ENCODE results near the gene RAI14. TPM values are rescaled to one million over a fixed set of nuclear protein-coding genes. Genes with fewer than 3 reads are reported as not detected.

Gene RAI14
- total RNA-seq, 1 donor from 2014 or later = 307 TPM

- Mint-ChIP-seq H3K4me3 (ENCODE audit: unreplicated experiment) (no peak overlapping the region), H3K27me3 (ENCODE audit: low read depth, unreplicated experiment) (no peaks in the 10 kb centered on the region), H3K36me3 (ENCODE audit: low read depth, unreplicated experiment) (peaks cover 29% of the 10 kb centered on the region), H3K4me1 (ENCODE audit: low read depth, unreplicated experiment) (peaks cover 60% of the 10 kb centered on the region), H3K27ac (ENCODE audit: unreplicated experiment) (peak overlapping the region; percentile 41), H3K9me3 (ENCODE audit: unreplicated experiment) (no peaks in the 10 kb centered on the region)
- Histone ChIP-seq H3K9me3 (ENCODE audit: insufficient read depth, low read depth, low read length) (no peaks in the 10 kb centered on the region), H3K27me3 (ENCODE audit: insufficient read depth, low read length) (no peaks in the 10 kb centered on the region), H3K4me3 (ENCODE audit: insufficient read depth, low read depth, low read length) (no peak overlapping the region), H4K20me1 (ENCODE audit: insufficient read depth, low read length) (peaks cover 72% of the 10 kb centered on the region), H3K9ac (ENCODE audit: low read length) (no peak overlapping the region), H3K4me2 (ENCODE audit: low read length) (peak overlapping the region; percentile 2), H3K36me3 (ENCODE audit: insufficient read depth, low read length) (peaks cover 3% of the 10 kb centered on the region), H3K27ac (ENCODE audit: low read depth, low read length) (peak overlapping the region; percentile 81), H3K79me2 (ENCODE audit: insufficient read depth, low read length) (peaks cover 94% of the 10 kb centered on the region), H2AFZ (ENCODE audit: low read depth, low read length) (no peak overlapping the region), H3K4me1 (ENCODE audit: insufficient read depth, low read length) (peaks cover 29% of the 10 kb centered on the region)
- TF ChIP-seq, protein P1, sequence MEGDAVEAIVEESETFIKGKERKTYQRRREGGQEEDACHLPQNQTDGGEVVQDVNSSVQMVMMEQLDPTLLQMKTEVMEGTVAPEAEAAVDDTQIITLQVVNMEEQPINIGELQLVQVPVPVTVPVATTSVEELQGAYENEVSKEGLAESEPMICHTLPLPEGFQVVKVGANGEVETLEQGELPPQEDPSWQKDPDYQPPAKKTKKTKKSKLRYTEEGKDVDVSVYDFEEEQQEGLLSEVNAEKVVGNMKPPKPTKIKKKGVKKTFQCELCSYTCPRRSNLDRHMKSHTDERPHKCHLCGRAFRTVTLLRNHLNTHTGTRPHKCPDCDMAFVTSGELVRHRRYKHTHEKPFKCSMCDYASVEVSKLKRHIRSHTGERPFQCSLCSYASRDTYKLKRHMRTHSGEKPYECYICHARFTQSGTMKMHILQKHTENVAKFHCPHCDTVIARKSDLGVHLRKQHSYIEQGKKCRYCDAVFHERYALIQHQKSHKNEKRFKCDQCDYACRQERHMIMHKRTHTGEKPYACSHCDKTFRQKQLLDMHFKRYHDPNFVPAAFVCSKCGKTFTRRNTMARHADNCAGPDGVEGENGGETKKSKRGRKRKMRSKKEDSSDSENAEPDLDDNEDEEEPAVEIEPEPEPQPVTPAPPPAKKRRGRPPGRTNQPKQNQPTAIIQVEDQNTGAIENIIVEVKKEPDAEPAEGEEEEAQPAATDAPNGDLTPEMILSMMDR (IDR thresholded peaks at IDR 0.05; ENCODE audit: insufficient read depth, low read depth, low read length) = no peak
- TF ChIP-seq EZH2 (IDR thresholded peaks at IDR 0.05; ENCODE audit: insufficient read depth, low read length) = no peak
- FAIRE-seq (no peak), DNase-seq (ENCODE audit: low read depth) (peak; percentile 34)
These were observed 85.9 kb downstream of the RAI14 start for GRCh38 chr5:34742061-34742460.

DNA sequence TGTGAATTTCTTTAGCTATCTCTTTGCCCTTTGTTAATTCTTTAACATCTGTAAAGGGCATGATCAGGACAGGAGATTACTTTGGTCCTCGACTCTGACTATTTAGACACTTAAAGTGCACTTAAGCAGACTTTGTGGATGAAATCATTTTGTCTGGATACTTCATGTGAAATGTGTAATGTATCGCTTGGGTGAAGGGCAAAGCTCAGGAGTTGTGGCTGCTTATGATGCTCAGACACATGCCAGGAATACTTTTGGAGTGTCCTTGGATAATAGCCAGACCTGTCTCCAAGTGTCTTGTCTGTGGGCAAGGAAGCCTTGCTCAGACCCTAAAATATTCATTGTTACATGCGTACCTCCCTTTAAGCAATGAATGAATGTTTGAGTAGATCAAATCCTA lies 87.8 kb downstream of the RAI14 start:
- H3K27ac ChIP-seq (ENCODE audit: low read depth, low read length) = peak overlapping the region; percentile 81
- peaks cover 29% of the 10 kb centered on the region for H3K4me1 ChIP-seq (ENCODE audit: insufficient read depth, low read length)

DNA sequence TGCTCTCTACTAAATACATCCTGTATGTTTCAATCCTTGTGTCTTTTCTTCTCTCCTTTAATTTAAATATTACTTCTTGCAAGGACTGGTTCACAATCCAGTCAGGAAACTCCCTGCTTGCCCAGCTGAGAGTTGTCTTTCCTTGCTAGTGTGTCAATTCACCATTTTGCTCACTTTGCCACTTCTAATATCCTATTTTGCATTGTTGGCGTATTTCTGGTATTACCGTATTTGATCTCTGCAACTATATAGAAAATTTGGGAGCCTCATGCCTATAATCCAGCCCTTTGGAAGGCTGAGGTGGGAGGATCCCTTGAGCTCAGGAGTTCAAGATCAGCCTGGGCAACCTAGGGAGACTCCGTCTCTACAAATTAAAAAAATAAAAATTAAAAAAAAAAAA lies 92.3 kb downstream of the RAI14 start:
- FAIRE-seq (no peak), DNase-seq (ENCODE audit: low read depth) (no peak)
- Histone ChIP-seq H3K9ac (ENCODE audit: low read length) (no peak overlapping the region), H2AFZ (ENCODE audit: low read depth, low read length) (no peak overlapping the region), H3K9me3 (ENCODE audit: insufficient read depth, low read depth, low read length) (no peaks in the 10 kb centered on the region), H3K4me3 (ENCODE audit: insufficient read depth, low read depth, low read length) (no peak overlapping the region), H3K4me2 (ENCODE audit: low read length) (no peak overlapping the region), H3K4me1 (ENCODE audit: insufficient read depth, low read length) (peaks cover 22% of the 10 kb centered on the region), H3K27me3 (ENCODE audit: insufficient read depth, low read length) (no peaks in the 10 kb centered on the region), H4K20me1 (ENCODE audit: insufficient read depth, low read length) (peaks cover 73% of the 10 kb centered on the region), H3K27ac (ENCODE audit: low read depth, low read length) (no peak overlapping the region), H3K79me2 (ENCODE audit: insufficient read depth, low read length) (peaks cover 91% of the 10 kb centered on the region), H3K36me3 (ENCODE audit: insufficient read depth, low read length) (peaks cover 9% of the 10 kb centered on the region)
- H3K9me3 Mint-ChIP-seq (ENCODE audit: unreplicated experiment) = no peaks in the 10 kb centered on the region
- H3K27ac Mint-ChIP-seq (ENCODE audit: unreplicated experiment) = no peak overlapping the region
- H3K36me3 Mint-ChIP-seq (ENCODE audit: low read depth, unreplicated experiment) = peaks cover 35% of the 10 kb centered on the region
- peaks cover 62% of the 10 kb centered on the region for H3K4me1 Mint-ChIP-seq (ENCODE audit: low read depth, unreplicated experiment)
- no peaks in the 10 kb centered on the region for H3K27me3 Mint-ChIP-seq (ENCODE audit: low read depth, unreplicated experiment)
- H3K4me3 Mint-ChIP-seq (ENCODE audit: unreplicated experiment) = no peak overlapping the region
- TF ChIP-seq EZH2 (IDR thresholded peaks at IDR 0.05; ENCODE audit: insufficient read depth, low read length) = no peak
- TF ChIP-seq, protein P1 (IDR thresholded peaks at IDR 0.05; ENCODE audit: insufficient read depth, low read depth, low read length) = no peak

More for the DNA sequence above, 87.8 kb downstream of the RAI14 start:
- H3K4me1 Mint-ChIP-seq (ENCODE audit: low read depth, unreplicated experiment) = peaks cover 65% of the 10 kb centered on the region
- H3K4me2 ChIP-seq (ENCODE audit: low read length) = peak overlapping the region; percentile 36
- peaks cover 68% of the 10 kb centered on the region for H4K20me1 ChIP-seq (ENCODE audit: insufficient read depth, low read length)
- peaks cover 28% of the 10 kb centered on the region for H3K36me3 Mint-ChIP-seq (ENCODE audit: low read depth, unreplicated experiment)
- peak overlapping the region; percentile 91 for H3K27ac Mint-ChIP-seq (ENCODE audit: unreplicated experiment)
- H3K36me3 ChIP-seq (ENCODE audit: insufficient read depth, low read length) = peaks cover 3% of the 10 kb centered on the region
- H3K9me3 Mint-ChIP-seq (ENCODE audit: unreplicated experiment) = no peaks in the 10 kb centered on the region
- H3K79me2 ChIP-seq (ENCODE audit: insufficient read depth, low read length) = peaks cover 94% of the 10 kb centered on the region
- FAIRE-seq (peak; percentile 95), DNase-seq (ENCODE audit: low read depth) (peak; percentile 98)
- H3K9ac ChIP-seq (ENCODE audit: low read length) = peak overlapping the region; percentile 37
- TF ChIP-seq EZH2 (IDR thresholded peaks at IDR 0.05; ENCODE audit: insufficient read depth, low read length) = no peak
- TF ChIP-seq, protein P1 (IDR thresholded peaks at IDR 0.05; ENCODE audit: insufficient read depth, low read depth, low read length) = no peak
- no peaks in the 10 kb centered on the region for H3K27me3 ChIP-seq (ENCODE audit: insufficient read depth, low read length)
- no peak overlapping the region for H3K4me3 ChIP-seq (ENCODE audit: insufficient read depth, low read depth, low read length)
- H3K27me3 Mint-ChIP-seq (ENCODE audit: low read depth, unreplicated experiment) = no peaks in the 10 kb centered on the region
- H3K4me3 Mint-ChIP-seq (ENCODE audit: unreplicated experiment) = peak overlapping the region; percentile 18
- no peaks in the 10 kb centered on the region for H3K9me3 ChIP-seq (ENCODE audit: insufficient read depth, low read depth, low read length)
- H2AFZ ChIP-seq (ENCODE audit: low read depth, low read length) = no peak overlapping the region

Data from astrocyte (in vitro differentiated cells and primary cell).